Neural crest cell (in vitro differentiated cells): ENCODE data around the gene ADAMTS17. TPM values are rescaled to one million over a fixed set of nuclear protein-coding genes. Genes with fewer than 3 reads are reported as not detected.

Experiments
- DNase-seq: peaks from one replicate; pipeline ENCODE4 v3.0.0; 2021; ENCODE audit warnings: low read depth, mixed read lengths, low spot score
- H3K27ac Mint-ChIP-seq: one replicate; pipeline ENCODE4 v1.8.0; 2021; ENCODE audit warnings: mild to moderate bottlenecking, mixed read lengths; ENCODE audit not compliant: unreplicated experiment
- H3K27me3 Mint-ChIP-seq: 2 replicates; pipeline ENCODE4 v1.8.0; 2021; ENCODE audit warnings: low read depth, mild to moderate bottlenecking, mixed read lengths
- H3K36me3 Mint-ChIP-seq: 2 replicates; pipeline ENCODE4 v1.8.0; 2021; ENCODE audit warnings: low read depth, mild to moderate bottlenecking, mixed read lengths
- H3K4me1 Mint-ChIP-seq: 2 replicates; pipeline ENCODE4 v1.8.0; 2021; ENCODE audit warnings: mixed read lengths
- H3K4me3 Mint-ChIP-seq: one replicate; pipeline ENCODE4 v1.8.0; 2021; ENCODE audit warnings: mild to moderate bottlenecking, mixed read lengths
- H3K9me3 Mint-ChIP-seq: 2 replicates; pipeline ENCODE4 v1.8.0; 2021; ENCODE audit warnings: mixed read lengths
- CTCF ChIP-seq: fragments of 200-600 bp; sonication (generic); conservative IDR thresholded peaks from 2 replicates; pipeline ENCODE4 v1.5.0; 2021; ENCODE audit warnings: antibody characterized with exemption, mild to moderate bottlenecking
- total RNA-seq: library from RNA; stranded (reverse); gene quantifications from 2 replicates; pipeline ENCODE4 v1.2.1, GENCODE V29; 2021

Gene ADAMTS17
- total RNA-seq, 1 donor from 2014 or later = 2.3 TPM

- Mint-ChIP-seq H3K27me3 (no peaks in the 10 kb centered on the region), H3K4me1 (peaks cover 11% of the 10 kb centered on the region), H3K9me3 (peaks cover 4% of the 10 kb centered on the region), H3K4me3 (no peak overlapping the region), H3K36me3 (no peaks in the 10 kb centered on the region), H3K27ac (no peak overlapping the region)
- DNase-seq = no peak
- no peak for TF ChIP-seq CTCF
These were observed 89.4 kb downstream of the ADAMTS17 start for GRCh38 chr15:100252359-100252758.

GRCh38 chr15:100250176-100250800 is 91.5 kb downstream of the ADAMTS17 start:
- no peak for TF ChIP-seq CTCF
- Mint-ChIP-seq H3K4me1 (peaks cover 20% of the 10 kb centered on the region), H3K36me3 (no peaks in the 10 kb centered on the region), H3K27ac (no peak overlapping the region), H3K9me3 (peaks cover 3% of the 10 kb centered on the region), H3K4me3 (no peak overlapping the region), H3K27me3 (no peaks in the 10 kb centered on the region)
- DNase-seq = no peak

- Mint-ChIP-seq H3K4me1 (peaks cover 21% of the 10 kb centered on the region), H3K9me3 (no peaks in the 10 kb centered on the region), H3K4me3 (no peak overlapping the region), H3K36me3 (no peaks in the 10 kb centered on the region), H3K27ac (peak overlapping the region; percentile 27), H3K27me3 (no peaks in the 10 kb centered on the region)
- DNase-seq = no peak
- no peak for TF ChIP-seq CTCF
These were observed 92.5 kb downstream of the ADAMTS17 start for GRCh38 chr15:100249096-100249815.

GRCh38 chr15:100248236-100248635 is 93.5 kb downstream of the ADAMTS17 start:
- H3K27ac Mint-ChIP-seq = no peak overlapping the region

More at GRCh38 chr15:100248236-100248635, 93.5 kb downstream of the ADAMTS17 start:
- no peaks in the 10 kb centered on the region for H3K9me3 Mint-ChIP-seq
- peaks cover 21% of the 10 kb centered on the region for H3K4me1 Mint-ChIP-seq
- no peak for TF ChIP-seq CTCF
- no peaks in the 10 kb centered on the region for H3K36me3 Mint-ChIP-seq
- H3K27me3 Mint-ChIP-seq = no peaks in the 10 kb centered on the region
- DNase-seq = no peak
- H3K4me3 Mint-ChIP-seq = no peak overlapping the region
